Smooth muscle cell of trachea (primary cell): ENCODE measurements around the gene DSCAM. TPM values are rescaled to one million over a fixed set of nuclear protein-coding genes. Genes with fewer than 3 reads are reported as not detected.

Experiments
- total RNA-seq: library from RNA; depleted of rRNA; stranded (reverse); fragments of >200 nt; gene quantifications from 2 replicates; pipeline ENCODE4 v1.2.1, GENCODE V29; 2014

Gene DSCAM, protein sequence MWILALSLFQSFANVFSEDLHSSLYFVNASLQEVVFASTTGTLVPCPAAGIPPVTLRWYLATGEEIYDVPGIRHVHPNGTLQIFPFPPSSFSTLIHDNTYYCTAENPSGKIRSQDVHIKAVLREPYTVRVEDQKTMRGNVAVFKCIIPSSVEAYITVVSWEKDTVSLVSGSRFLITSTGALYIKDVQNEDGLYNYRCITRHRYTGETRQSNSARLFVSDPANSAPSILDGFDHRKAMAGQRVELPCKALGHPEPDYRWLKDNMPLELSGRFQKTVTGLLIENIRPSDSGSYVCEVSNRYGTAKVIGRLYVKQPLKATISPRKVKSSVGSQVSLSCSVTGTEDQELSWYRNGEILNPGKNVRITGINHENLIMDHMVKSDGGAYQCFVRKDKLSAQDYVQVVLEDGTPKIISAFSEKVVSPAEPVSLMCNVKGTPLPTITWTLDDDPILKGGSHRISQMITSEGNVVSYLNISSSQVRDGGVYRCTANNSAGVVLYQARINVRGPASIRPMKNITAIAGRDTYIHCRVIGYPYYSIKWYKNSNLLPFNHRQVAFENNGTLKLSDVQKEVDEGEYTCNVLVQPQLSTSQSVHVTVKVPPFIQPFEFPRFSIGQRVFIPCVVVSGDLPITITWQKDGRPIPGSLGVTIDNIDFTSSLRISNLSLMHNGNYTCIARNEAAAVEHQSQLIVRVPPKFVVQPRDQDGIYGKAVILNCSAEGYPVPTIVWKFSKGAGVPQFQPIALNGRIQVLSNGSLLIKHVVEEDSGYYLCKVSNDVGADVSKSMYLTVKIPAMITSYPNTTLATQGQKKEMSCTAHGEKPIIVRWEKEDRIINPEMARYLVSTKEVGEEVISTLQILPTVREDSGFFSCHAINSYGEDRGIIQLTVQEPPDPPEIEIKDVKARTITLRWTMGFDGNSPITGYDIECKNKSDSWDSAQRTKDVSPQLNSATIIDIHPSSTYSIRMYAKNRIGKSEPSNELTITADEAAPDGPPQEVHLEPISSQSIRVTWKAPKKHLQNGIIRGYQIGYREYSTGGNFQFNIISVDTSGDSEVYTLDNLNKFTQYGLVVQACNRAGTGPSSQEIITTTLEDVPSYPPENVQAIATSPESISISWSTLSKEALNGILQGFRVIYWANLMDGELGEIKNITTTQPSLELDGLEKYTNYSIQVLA (N-terminal part only)
- total RNA-seq = under 0.01 TPM in 1 of 2 replicates, not detected in the other

DNA sequence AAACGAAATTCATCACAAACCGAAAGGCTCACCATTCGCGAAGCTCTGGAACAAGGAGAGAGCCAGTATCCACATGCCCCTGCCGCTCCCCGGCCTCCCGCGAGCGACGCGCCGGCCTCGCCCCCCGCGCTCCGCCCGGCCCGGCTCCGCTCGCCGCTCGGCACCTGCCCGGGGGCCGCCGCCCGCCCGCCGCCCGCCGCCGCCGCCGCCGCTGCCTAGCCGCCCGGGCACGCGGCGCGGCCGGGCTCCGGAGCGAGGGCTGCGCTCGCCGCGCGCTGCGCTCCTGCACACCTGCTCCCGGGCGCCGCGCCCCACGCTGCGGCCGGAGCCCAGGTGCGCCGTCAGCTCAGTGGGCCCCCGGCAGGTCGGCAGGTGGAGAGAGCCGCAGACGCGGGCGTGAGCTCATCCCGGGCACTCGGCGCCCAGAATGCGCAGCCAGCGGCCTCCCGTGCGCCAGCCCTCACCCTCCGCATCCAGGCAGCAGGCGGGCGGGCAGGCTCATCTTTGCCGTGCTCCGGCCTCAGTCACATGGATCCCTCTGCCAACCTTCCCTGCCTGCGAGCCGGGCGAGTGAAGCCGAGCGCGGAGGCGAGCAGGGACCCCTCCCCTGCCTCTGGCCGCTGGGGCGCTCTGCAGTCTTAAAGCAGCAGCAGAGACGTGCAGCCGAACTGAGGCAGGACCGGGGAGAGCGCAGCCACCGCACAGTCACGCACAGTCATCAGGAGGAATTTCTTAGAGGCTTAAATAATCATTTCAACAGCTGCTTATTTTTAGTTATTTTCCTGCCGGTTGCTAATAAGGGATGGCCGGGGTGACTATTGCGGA lies at the start of gene DSCAM:
Gene DSCAM, minus strand, starts transcription at position 572 of the 825 bp plus-strand sequence. Its CDS starts 497 bp downstream, at position 75.

